ENCODE measurements around the gene SLC35F4.

Gene SLC35F4

DNA sequence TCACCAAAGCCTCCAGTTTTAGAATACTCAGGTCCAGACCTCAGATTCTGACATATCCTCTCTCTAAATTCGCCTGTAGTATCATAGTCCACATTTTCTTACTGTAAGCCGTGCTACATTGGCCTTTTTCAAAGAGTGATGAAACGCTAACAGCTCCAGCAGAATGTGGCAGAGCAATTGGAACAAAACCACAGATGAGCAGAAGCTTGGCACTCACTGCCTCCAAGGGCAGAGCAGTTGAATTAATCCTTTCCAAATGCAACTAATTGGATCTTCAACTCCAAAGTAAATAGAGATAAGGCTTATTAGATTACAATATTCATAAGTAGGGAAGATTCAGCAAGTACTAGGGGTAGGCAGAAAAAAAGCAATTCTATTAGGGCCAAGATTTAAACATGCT, 128.3 kb downstream of the SLC35F4 start:
- Histone ChIP-seq H3K9me3 (no peaks in the 10 kb centered on the region), H3K4me1 (no peaks in the 10 kb centered on the region)

DNA sequence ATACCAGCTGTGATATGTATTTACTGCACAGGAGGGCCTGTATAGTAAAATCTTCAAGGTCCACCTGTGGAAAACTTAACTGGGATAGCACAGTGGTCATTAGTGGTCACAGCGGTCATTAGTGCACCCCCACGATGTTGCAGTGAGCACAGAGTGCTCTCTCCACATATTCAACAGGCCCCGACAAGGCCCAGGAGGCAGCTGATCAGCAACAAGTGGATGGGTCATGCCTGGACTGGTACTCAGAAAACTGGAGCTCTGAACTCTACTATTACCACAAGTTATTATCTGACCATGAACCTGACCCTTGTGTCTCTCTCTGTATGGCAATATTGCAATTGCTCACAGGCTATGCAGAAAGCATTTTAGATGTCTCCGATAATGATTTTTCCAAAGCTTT, 129.5 kb downstream of the SLC35F4 start:
- H3K4me1 ChIP-seq, result no peaks in the 10 kb centered on the region
- H3K4me3 ChIP-seq (ENCODE audit: low read depth, low read length), result no peak overlapping the region
- H3K27me3 ChIP-seq, result no peaks in the 10 kb centered on the region
- DNase-seq, result no peak
- H3K36me3 ChIP-seq, result no peaks in the 10 kb centered on the region
- TF ChIP-seq, protein P1, sequence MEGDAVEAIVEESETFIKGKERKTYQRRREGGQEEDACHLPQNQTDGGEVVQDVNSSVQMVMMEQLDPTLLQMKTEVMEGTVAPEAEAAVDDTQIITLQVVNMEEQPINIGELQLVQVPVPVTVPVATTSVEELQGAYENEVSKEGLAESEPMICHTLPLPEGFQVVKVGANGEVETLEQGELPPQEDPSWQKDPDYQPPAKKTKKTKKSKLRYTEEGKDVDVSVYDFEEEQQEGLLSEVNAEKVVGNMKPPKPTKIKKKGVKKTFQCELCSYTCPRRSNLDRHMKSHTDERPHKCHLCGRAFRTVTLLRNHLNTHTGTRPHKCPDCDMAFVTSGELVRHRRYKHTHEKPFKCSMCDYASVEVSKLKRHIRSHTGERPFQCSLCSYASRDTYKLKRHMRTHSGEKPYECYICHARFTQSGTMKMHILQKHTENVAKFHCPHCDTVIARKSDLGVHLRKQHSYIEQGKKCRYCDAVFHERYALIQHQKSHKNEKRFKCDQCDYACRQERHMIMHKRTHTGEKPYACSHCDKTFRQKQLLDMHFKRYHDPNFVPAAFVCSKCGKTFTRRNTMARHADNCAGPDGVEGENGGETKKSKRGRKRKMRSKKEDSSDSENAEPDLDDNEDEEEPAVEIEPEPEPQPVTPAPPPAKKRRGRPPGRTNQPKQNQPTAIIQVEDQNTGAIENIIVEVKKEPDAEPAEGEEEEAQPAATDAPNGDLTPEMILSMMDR (IDR thresholded peaks at IDR 0.05; ENCODE audit: low read depth, low read length), result no peak
- no peaks in the 10 kb centered on the region for H3K9me3 ChIP-seq

More for the DNA sequence above, 128.3 kb downstream of the SLC35F4 start:
- DNase-seq, result no peak
- no peaks in the 10 kb centered on the region for H3K27me3 ChIP-seq
- TF ChIP-seq, protein P1 (IDR thresholded peaks at IDR 0.05; ENCODE audit: low read depth, low read length), result no peak
- no peaks in the 10 kb centered on the region for H3K36me3 ChIP-seq
- H3K4me3 ChIP-seq (ENCODE audit: low read depth, low read length), result no peak overlapping the region

DNA sequence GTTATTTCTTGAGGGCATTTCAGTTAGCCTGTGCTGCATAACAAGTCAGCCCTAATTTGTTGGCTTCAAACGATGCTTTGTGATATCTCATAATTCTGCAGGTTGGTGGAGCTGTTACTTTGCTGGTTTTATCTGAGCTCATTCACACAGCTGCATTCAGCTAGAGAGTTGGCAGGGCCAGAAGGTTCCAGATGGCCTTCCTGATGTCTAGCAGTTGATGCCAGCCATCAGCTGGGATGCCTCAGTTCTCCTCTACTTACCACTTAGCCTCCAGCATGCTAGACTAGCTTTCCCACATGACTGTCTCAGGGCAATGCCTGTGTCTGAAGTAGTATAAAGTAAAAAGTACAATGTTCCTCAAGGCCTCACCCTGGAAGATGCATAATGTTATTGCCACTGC, 130.6 kb downstream of the SLC35F4 start:
- H3K9me3 ChIP-seq, result no peaks in the 10 kb centered on the region
- DNase-seq, result no peak
- no peaks in the 10 kb centered on the region for H3K4me1 ChIP-seq
- H3K27me3 ChIP-seq, result no peaks in the 10 kb centered on the region
- H3K36me3 ChIP-seq, result no peaks in the 10 kb centered on the region
- TF ChIP-seq, protein P1 (IDR thresholded peaks at IDR 0.05; ENCODE audit: low read depth, low read length), result no peak
- no peak overlapping the region for H3K4me3 ChIP-seq (ENCODE audit: low read depth, low read length)

DNA sequence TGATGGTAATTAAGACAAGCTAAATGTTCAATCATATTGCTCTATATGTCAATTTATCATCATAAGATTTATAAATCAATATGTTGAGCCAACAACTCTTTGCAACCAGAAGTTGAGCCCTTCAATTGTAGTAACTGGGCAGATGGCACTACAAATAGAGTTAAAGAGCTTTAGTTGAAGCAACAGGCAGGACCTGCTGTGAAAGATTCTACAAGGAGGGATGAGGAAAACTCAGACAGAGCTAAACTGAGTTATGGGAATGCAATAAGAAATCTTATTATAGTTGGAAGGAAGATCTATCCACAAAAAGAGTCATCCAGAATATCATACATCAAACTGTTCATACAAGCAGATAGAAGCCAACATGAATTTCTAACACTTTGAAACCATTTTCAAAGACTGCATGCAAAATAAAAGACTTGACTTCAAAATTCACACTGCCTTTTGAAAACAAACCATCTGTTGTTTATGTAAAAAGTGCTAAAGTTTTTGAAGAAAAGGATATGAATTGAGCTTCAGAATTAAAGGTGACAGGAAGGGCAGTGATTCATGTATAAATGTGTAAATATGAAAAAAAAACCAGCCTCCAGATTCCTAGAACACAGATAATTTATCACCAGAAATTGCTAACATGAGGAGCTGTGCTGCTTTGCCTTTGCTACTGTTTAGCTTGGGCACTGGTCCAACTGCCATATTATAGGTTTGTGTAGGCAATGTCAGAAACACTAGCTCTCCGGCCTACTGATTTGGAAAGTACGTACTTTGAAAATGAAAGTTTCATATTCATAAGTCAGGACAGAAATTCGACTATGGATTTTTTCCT, 133.2 kb downstream of the SLC35F4 start:
- DNase-seq, result no peak
- Histone ChIP-seq H3K4me1 (no peaks in the 10 kb centered on the region), H3K36me3 (no peaks in the 10 kb centered on the region), H3K4me3 (ENCODE audit: low read depth, low read length) (no peak overlapping the region), H3K9me3 (no peaks in the 10 kb centered on the region), H3K27me3 (no peaks in the 10 kb centered on the region)
- TF ChIP-seq, protein P1 (IDR thresholded peaks at IDR 0.05; ENCODE audit: low read depth, low read length), result no peak

DNA sequence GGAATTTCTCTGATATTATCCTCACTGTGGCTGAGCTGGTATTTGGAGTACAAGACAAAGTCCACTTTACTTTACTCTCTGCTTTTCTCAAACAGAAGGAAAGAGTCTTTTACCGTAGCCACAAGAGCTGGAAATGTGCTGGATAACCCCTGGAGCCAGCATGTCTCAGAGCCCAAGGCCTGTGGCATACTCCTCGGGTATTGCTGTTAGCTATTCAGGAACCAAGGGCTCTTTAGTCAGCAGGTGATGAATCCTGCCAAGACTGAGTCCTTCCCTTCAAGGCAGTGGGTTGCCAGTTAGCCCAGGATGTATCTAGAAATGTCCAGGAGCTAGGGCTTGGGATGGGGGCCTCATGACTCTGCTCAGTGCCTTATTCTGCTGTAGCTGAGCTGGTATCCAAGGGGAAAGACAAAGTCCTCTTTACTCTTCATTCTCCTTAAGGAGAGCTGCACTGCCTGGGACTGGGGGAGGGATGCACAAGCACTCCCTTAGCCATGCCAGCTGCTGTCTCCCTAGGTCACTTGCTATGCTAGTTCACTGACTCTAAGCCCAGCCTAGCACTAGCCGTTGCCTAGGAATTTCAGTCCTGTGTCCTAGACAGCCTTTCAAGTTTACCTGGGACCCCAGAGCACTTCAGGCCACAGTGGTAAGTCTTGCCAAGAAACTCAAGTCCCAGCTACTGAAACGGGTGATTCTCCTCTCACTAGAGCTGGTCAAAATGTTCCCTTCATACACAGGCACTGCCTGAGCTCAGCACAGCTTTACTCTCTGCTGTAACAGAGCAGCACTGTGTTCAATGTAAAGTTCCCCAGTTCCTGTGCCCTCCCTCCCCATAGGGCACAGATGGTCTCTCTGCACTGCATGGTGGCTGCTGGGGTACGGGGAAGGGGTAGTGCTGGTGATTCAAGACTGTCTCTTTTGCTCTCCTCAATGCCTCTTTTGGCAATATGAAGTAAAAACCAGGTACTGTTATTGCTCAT, 136.4 kb downstream of the SLC35F4 start:
- Histone ChIP-seq H3K36me3 (no peaks in the 10 kb centered on the region), H3K4me3 (ENCODE audit: low read depth, low read length) (no peak overlapping the region), H3K9me3 (no peaks in the 10 kb centered on the region), H3K4me1 (no peaks in the 10 kb centered on the region), H3K27me3 (no peaks in the 10 kb centered on the region)
- DNase-seq, result no peak
- TF ChIP-seq, protein P1 (IDR thresholded peaks at IDR 0.05; ENCODE audit: low read depth, low read length), result no peak

All from BE2C (cell line).